ENCODE data around the gene GRAMD1B. TPM values are rescaled to one million over a fixed set of nuclear protein-coding genes. Genes with fewer than 3 reads are reported as not detected.

GRAMD1B gene
- total RNA-seq, 2 donors from 2014 or later: 0.66 to 3.4 TPM

DNA sequence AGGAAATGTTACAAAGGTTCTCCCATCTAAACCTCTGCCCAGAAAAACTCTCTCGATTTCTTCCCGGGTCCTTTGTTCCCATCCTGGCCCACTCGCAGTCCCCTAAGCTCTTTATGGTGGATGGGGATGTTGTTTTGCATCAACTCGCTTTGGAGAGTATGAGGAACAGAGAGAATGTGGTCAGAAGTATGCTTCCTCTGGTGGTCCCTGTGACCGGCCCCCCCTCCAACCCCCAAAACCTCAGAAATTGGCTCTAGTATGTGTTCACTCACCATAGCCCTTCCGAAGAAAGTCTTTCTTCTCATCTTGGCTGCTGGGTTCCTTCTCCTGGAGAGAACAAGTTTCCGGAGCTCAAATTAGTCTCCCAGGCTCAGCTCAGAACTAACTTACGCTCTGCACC, 54.4 kb downstream of the GRAMD1B start:
- DNase-seq (no peak), ATAC-seq (no peak)
- TF ChIP-seq, protein P1, sequence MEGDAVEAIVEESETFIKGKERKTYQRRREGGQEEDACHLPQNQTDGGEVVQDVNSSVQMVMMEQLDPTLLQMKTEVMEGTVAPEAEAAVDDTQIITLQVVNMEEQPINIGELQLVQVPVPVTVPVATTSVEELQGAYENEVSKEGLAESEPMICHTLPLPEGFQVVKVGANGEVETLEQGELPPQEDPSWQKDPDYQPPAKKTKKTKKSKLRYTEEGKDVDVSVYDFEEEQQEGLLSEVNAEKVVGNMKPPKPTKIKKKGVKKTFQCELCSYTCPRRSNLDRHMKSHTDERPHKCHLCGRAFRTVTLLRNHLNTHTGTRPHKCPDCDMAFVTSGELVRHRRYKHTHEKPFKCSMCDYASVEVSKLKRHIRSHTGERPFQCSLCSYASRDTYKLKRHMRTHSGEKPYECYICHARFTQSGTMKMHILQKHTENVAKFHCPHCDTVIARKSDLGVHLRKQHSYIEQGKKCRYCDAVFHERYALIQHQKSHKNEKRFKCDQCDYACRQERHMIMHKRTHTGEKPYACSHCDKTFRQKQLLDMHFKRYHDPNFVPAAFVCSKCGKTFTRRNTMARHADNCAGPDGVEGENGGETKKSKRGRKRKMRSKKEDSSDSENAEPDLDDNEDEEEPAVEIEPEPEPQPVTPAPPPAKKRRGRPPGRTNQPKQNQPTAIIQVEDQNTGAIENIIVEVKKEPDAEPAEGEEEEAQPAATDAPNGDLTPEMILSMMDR (IDR thresholded peaks at IDR 0.05): no peak
- no peak for TF ChIP-seq POLR2A (IDR thresholded peaks at IDR 0.05)
- Histone ChIP-seq H3K4me1 (no peaks in the 10 kb centered on the region), H3K9me3 (no peaks in the 10 kb centered on the region), H3K4me3 (no peak overlapping the region), H3K27me3 (no peaks in the 10 kb centered on the region), H3K36me3 (replicated peaks in 1 of 2; ENCODE audit: insufficient read depth in 1 of 2, low read depth in 2 of 2) (no peaks in the 10 kb centered on the region), H3K27ac (no peak overlapping the region)
- intact Hi-C loops (cut with DNase I): loop anchor here (5.0 to 10.0 kb wide), 2 partner anchors 77 to 180 kb away; no protein-coding TSS in a partner anchor
- whole genome bisulfite sequencing, 2 donors: 54 to 56% methylated on average over 8 of the region's 8 CpGs

DNA sequence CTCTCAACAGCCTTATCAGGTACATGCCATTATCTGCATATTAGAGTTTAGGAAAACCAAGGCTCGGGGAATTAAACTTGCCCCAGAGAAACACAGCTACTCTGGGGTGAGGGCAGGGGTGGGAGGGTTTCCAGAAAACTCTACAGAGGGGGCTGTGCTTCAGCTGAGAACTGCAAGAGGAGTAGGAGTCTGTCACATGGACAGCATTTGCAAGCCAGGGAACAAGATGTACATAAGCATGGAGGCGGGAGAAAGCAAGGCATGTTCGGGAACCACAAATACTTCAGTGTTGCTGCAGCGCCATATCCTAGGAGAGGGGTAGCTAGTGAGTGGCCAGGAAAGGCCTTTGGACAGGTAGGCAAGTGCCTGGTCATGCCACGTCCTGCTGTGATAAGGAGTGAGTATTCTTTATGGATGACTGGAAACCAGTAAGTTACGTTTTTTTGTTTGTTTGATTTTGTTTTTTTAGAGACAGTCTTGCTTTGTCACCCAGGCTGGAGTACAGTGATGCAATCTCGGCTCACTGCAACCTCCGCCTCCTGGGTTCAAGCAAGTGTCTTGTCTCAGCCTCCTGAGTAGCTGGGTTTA, 57.2 kb downstream of the GRAMD1B start:
- H3K9me3 ChIP-seq: no peaks in the 10 kb centered on the region
- intact Hi-C loops (cut with DNase I): loop anchor here (10.0 kb wide), 1 partner anchor 182 kb away; no protein-coding TSS in a partner anchor
- H3K4me1 ChIP-seq: no peaks in the 10 kb centered on the region
- no peak for TF ChIP-seq POLR2A (IDR thresholded peaks at IDR 0.05)
- TF ChIP-seq, protein P1 (IDR thresholded peaks at IDR 0.05): no peak
- no peak overlapping the region for H3K4me3 ChIP-seq
- 58 to 66% methylated on average over 7 to 8 of the region's 8 CpGs for WGBS, 2 donors
- ATAC-seq (no peak), DNase-seq (no peak)
- no peak overlapping the region for H3K27ac ChIP-seq
- H3K36me3 ChIP-seq (replicated peaks in 1 of 2; ENCODE audit: insufficient read depth in 1 of 2, low read depth in 2 of 2): no peaks in the 10 kb centered on the region
- no peaks in the 10 kb centered on the region for H3K27me3 ChIP-seq

DNA sequence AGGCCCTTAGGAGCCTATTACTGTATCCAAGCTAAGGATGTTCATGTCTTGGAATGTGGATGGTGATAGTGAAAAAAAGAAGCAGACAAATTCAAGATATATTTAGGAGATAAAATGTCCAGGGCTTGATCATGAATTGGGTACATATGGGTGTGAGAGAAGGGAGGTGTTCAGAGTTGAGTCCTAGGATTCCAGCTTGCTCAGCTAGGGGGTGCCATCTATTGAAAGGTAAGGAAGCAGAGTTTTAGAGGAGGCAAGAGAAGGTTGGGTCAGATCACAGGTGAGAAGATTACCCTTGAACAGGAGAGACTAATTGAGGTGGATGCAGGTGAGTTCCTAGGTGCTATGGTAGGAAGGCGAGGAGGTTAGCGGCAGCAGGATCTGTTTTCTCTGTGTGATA, 60.5 kb downstream of the GRAMD1B start:
- TF ChIP-seq, protein P1 (IDR thresholded peaks at IDR 0.05): no peak
- no peak for TF ChIP-seq POLR2A (IDR thresholded peaks at IDR 0.05)
- no peaks in the 10 kb centered on the region for H3K36me3 ChIP-seq (replicated peaks in 1 of 2; ENCODE audit: insufficient read depth in 1 of 2, low read depth in 2 of 2)
- no peak overlapping the region for H3K4me3 ChIP-seq
- WGBS, 2 donors: 92 to 100% methylated on average over 2 of the region's 2 CpGs
- no peaks in the 10 kb centered on the region for H3K27me3 ChIP-seq
- DNase-seq (no peak), ATAC-seq (no peak)
- no peak overlapping the region for H3K27ac ChIP-seq
- H3K4me1 ChIP-seq: no peaks in the 10 kb centered on the region
- intact Hi-C loops (cut with DNase I): no loop called here
- H3K9me3 ChIP-seq: no peaks in the 10 kb centered on the region

DNA sequence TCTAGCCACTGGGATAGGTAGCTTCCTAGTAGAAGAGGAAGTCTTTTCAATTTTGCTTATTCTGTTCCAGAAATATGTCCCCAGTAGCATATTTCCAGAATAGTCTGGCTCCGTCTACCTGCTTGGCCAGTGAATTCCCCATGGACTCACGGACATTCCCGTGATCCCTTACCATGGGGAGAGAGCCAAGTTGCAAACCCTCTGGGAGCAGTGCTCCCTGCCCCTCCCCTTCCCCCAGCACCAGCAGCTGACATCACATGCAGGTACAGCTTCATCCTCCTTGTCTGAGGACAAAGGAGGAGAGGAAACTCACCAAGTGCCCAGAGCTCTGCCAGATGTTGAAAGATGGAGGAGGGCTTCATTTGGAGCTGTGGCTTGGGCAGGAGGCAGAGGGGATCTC, 61.2 kb downstream of the GRAMD1B start:
- WGBS, 2 donors: 24 to 66% methylated on average over 3 of the region's 3 CpGs
- no peak overlapping the region for H3K4me3 ChIP-seq
- no peak for ATAC-seq

More for the DNA sequence above, 61.2 kb downstream of the GRAMD1B start:
- intact Hi-C loops (cut with DNase I): no loop called here
- Histone ChIP-seq H3K27ac (no peak overlapping the region), H3K27me3 (no peaks in the 10 kb centered on the region), H3K36me3 (replicated peaks in 1 of 2; ENCODE audit: insufficient read depth in 1 of 2, low read depth in 2 of 2) (no peaks in the 10 kb centered on the region), H3K9me3 (no peaks in the 10 kb centered on the region), H3K4me1 (no peaks in the 10 kb centered on the region)
- DNase-seq: no peak
- TF ChIP-seq POLR2A (IDR thresholded peaks at IDR 0.05): no peak
- TF ChIP-seq, protein P1 (IDR thresholded peaks at IDR 0.05): no peak
